GM19452 (cell line): Measurements from ENCODE around the gene KRTAP10-4.
"Not testable (repeated sequence)": the region's sequence is repeated elsewhere in the genome, so short reads cannot be mapped to it uniquely, and the experiment has no call there.

ENCODE experiments used
- ATAC-seq: cut with Tn5 transposase; IDR thresholded peaks from one replicate; pipeline ENCODE4 v1.9.1; 2021; ENCODE audit not compliant: unreplicated experiment

Gene KRTAP10-4

GRCh38 chr21:44534688-44535087 lies 38.8 kb upstream of the KRTAP10-4 start:
- ATAC-seq: no peak

GRCh38 chr21:44535963-44536362 lies 37.6 kb upstream of the KRTAP10-4 start:
- ATAC-seq: no peak

DNA sequence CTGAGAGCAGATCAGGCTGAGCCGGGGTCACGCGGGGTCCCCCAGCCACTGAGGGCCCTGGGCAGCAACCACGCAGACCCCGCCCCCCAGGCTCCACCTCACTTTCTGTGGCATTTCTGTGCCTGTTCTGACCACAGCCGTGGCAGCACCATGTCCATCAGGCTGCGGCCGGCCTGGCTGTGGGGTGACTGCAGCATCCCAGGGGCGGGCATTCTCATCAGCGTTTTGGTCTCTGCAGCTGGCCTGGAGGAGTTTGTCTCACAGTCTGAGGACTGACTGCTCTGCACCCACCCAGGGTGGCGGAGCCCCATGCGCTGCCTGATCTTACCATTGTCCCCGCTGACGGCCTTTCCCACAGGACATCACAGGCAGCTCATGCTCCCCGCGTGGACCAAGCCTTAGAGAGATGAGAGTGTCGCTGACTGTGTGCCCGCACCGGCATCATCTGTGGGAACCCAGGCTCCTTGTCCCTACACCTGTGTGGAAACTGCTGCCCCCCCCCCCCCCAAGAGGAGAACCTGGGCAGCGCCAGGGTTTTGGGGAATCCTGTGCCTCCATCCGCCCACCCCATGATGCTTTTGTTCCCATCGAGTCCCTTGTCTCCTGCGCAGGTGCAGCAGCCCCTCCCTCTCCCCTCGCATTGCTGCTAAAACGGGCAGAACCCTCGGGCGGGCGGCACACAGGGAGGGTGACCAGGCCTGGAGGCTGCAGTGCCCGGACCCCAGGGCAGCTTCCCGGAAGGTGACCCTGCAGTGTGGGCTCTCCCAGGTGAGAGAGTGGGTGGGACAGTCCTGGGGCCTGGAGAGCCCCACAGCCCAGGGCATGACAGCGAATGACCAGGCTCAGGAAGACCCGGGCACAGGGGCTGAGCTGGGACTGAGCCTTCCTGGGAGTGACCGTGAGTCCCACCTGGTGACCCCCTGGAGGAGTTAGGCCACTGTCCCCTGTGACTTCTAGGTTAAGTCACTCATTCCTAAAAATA lies 35.3 kb upstream of the KRTAP10-4 start:
- no peak for ATAC-seq

GRCh38 chr21:44539046-44539445 lies 34.5 kb upstream of the KRTAP10-4 start:
- no peak for ATAC-seq

- no peak for ATAC-seq
Measured at GRCh38 chr21:44539991-44540666, 33.4 kb upstream of the KRTAP10-4 start, which contains the start of gene KRTAP10-1. KRTAP10-1 (minus strand) TSS chr21:44540195; CDS start chr21:44540150, 45 bp downstream.

GRCh38 chr21:44540741-44541288 lies 32.7 kb upstream of the KRTAP10-4 start:
- ATAC-seq: no peak

DNA sequence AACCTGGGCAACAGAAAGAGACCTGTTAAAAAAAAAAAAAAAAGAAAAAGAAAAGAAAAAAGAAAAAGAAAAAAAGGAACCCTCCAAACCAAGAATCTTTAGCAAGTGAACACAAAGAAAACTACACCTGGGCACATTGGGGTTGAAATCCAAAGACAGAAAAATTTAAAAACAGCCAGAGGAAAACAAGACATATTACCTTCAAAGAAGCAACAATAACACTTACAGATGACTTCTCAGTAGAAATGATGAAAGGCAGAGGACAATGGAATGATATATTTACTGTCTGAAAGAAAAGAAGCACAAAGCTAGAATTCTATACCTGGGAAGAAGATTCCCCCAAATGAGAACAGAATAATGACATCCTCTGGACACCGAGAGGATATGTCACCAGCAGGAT lies 30.8 kb upstream of the KRTAP10-4 start:
- no peak for ATAC-seq

DNA sequence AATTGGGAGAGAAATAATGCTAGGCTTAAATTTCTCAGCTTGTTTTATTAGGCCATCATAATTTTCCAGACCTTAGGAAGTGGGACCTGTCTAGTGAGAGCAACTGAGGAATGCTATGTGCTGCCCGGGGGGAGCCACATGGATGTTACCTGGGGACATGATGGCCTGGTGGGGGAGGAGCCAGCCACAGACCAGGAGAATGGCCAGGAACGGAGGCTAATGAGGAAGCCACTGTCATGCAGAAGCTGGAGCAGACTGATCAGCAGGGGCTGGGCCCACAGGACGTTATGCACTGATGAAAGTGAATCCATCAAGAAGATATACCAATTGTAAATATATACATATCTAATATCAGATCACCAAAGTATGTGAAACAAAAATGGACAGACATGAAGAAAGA lies 29.0 kb upstream of the KRTAP10-4 start:
- ATAC-seq: no peak

DNA sequence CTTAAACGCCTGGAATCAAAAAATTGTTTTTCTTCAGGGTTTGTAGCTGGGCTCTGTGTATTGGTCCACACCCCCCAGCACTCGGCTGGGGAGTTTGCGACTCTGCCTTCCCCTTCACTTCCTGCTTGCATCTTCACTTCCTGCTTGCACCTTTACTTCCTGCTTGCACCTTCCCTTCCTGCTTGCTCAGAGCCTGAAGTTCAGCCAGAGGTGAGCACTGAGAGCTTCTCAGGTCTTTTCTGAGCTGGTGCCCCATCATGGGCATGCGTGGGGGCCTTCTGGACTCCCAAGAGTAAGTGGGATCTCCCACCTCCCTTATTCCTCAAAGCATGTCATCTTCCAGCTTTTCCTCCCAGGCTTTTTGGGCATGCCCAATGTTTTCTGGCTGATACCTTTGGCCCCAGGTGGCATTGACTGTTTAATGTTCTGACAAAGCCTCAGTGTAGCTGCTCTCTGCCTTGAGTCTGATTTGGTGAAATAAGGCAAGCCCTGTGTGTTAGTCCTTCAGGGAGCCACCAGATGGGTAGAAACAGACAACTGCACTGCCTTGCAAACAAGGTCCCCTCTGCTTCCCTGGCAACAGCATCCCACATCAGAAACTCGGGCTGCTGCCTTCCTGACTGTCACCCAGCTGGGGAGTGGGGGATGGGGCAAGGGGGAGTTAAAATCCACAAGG lies 25.7 kb upstream of the KRTAP10-4 start:
- ATAC-seq: no peak

DNA sequence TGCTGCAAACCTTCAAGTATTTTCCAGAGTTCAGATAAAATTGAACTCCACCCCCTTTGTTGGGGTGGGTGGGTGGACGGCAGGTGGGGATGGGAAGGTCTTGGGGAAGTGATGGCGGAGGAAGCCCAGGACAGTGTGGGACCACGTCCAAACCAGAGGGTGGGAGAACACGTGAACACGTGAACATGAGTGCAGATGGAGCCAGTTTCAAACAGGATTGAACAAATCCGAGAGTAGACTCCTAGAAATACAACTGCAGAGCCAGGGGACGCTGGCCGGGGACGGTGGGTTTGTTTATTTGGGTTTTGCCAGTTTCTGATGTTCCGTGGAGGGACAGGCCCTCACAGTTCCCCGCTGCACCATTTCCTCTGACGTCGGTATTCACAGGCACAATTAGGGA lies 25.1 kb upstream of the KRTAP10-4 start:
- ATAC-seq: no peak

DNA sequence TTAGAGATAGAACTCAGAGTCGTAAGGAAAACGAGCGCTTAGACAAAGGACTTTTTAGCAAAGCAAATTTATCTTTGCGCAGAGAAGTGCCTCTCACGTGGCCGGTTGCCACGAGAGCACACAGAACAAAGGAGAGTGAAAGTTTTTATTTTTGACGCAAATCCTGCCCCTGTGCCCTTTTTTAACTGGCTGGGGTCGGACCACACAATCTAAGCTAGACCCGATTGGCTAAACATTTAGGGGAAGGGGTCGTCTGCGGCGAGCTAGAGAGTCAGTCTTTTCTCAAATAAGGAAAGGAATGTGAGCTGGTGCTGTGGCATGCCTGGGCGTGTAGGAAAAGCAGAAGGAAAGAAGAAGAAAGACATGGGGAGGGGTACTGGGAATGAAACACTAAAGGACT lies 24.6 kb upstream of the KRTAP10-4 start:
- ATAC-seq: no peak

DNA sequence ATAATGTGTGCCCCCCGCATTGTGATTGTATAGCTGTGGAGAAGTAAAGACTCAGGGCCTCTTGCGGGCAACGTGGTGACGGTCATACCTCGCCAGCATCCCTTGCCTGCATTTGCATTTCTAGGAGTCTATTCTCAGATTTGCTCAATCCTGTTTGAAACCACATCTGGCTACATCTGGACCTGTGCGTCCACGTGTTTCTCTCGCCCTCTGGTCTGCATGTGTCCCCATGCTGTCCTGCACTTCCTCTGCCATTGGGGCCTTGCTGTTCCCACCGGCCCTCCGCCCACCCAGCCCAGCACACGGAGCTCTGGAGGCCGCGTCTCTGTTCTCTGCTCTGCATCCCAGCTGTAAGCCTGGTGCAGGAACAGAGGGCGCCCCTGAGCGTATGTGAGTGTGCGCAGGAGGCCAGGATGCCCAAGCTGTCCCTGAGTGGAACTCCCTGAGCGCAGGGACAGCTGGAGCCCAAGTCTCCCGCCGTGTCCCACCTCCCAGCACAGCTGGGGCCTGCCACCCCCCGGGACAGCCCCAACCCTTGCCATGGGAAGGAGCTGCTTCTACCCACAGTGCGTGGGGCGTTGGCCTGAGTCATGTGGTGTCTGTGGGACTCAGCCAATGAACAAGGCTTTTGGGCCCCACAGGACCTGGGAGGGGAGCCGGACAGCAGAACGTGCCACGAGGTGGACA lies 23.9 kb upstream of the KRTAP10-4 start:
- ATAC-seq: no peak

DNA sequence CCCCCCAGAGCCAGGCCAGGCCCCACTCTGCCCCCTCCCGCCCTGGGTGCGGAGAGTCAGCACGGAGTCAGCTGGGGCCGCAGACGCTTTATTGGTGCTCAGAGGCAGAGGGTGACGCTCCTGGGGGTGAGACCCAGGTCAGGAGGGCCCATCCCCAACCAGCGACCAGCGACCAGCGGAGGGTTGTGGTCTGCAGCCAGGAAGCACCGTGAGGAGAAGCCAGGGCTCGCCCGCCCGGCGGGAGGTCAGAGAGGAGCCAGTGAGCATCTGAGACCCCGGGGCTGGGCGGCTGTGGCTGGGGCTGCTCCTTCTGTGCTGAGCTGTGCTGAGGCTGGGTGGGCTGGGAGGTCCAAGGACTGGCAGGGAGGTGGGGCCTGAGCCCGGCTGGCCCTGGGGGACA lies 23.2 kb upstream of the KRTAP10-4 start:
- not testable (repeated sequence) for ATAC-seq

GRCh38 chr21:44550807-44551206 lies 22.7 kb upstream of the KRTAP10-4 start:
- no peak for ATAC-seq

GRCh38 chr21:44551340-44551961 lies 22.1 kb upstream of the KRTAP10-4 start, which contains the start of gene KRTAP10-2:
KRTAP10-2 (minus strand) TSS chr21:44551505; CDS start chr21:44551458, 47 bp downstream.
- no peak for ATAC-seq

DNA sequence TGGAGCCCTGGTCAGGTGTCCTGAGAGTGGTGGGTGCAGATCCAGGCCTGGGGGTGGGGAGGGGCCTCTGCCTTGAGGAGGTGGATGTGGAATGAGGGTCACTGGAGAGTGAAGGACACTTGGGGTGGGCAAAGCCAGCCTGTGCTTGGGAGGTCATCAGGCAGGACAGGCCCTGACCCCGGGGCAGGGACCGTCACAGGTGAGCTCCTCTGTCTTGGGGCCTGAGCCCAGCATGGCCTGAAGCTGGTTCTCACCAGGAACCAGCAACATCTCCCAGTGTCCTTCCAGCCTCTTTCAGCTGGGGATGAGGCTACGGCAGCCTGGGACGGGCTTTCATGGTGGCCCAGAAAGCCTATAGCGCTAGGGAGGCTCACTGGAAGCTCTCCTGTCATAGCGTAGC lies 21.4 kb upstream of the KRTAP10-4 start:
- no peak for ATAC-seq

DNA sequence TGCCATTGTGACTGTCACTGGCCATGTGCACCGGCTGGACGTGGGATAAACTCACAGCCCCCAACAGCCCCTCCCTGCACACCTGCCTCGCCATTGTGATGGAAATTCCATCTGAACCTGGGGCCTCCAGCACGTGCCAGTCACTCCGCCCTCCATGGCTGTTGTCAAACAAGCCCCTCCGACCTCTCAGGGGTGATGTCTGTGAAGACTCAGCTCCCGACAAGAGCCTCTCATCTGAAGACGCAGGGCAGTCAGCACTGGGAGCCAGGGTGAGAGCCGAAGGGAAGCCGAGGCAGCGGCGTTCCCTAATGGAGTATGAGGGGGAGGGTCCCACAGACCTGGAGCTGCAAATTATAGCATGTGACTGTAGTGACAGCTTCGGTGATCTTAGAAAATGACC lies 20.8 kb upstream of the KRTAP10-4 start:
- no peak for ATAC-seq

- no peak for ATAC-seq
Measured at GRCh38 chr21:44555200-44555875, 18.2 kb upstream of the KRTAP10-4 start.

DNA sequence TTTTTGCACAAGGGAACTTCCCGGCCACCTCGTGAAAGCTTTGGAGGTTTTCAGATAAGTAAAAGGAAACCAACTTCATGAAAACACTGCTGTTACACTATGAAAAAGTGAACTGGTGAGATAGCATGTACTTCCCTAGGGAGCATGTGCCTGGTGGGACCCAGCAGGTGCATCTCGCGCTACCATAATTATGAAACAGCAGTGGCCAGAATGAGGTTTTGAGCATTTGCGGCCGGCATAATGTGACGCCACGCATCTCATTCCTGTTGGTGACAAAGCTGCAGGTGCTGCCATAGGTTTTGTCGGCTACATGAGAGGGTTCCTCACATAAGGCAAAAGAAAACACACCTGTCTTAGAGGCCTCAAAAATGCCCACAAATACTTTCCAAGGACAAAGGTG lies 16.6 kb upstream of the KRTAP10-4 start:
- no peak for ATAC-seq
